Activated gamma-delta T cell (primary cell): Measurements from ENCODE around the gene ZRSR2.
"Not testable (repeated sequence)": the region's sequence is repeated elsewhere in the genome, so short reads cannot be mapped to it uniquely, and the experiment has no call there.

Experiments used
- DNase-seq: peaks from one replicate; lab custom pipeline; 2025; lab: John Stamatoyannopoulos, UW

The ZRSR2 gene

DNA sequence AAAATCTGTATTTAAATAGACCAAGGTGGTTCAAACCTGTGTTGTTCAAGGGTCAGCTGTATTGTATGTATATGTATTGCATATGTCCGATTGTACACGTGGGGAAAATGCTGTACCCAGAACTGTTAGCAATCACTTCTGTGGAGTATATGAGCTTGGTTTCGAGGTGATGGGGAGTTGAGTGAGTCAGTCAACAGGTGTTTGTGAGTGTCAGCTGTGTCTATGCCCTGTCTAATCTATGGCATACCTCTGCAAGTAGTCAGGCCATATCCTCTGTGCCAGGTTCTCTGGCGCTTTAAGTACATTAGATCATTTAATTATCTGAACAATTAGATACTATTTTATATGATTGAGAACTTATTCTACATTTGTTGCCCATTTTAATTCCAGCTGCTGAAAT is 7.4 kb downstream of the ZRSR2 start:
- DNase-seq: no peak

DNA sequence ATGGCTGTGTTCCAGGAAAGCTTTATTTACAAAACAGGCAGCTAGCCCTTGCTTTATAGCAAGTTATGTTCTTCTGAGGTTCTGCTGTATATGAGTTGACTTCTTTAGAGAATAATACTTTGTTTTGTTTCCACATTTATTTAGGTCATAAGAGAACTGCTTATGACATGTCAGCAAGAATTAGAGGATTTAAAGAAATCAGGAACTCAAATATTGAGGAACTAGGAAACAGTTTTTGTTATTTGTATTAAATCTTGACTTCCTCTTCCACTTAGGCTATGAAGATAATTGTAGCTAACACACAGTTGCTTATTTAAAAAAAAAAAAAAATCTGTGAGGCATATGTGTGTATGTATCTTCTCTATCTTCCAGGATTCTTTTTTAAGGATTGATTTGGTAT is 14.3 kb downstream of the ZRSR2 start:
- no peak for DNase-seq

DNA sequence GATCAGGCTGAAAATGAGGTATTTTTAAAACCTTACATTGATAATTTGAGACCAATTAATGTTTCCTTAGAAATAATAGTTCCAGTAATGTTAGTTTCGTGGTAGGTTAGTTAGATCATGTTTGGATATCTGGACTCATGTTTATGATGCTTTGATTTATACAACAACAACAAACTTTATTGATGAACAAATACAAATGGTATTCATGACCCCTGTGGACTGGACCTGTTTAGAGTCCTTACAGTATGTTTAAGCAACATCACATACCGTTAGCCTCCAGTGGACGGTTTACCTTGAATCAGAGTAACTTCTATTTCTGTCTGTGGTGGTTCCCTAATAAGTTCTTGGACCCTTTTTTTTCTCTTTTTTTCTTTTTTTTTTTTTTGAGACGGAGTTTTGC is 18.0 kb downstream of the ZRSR2 start:
- no peak for DNase-seq

DNA sequence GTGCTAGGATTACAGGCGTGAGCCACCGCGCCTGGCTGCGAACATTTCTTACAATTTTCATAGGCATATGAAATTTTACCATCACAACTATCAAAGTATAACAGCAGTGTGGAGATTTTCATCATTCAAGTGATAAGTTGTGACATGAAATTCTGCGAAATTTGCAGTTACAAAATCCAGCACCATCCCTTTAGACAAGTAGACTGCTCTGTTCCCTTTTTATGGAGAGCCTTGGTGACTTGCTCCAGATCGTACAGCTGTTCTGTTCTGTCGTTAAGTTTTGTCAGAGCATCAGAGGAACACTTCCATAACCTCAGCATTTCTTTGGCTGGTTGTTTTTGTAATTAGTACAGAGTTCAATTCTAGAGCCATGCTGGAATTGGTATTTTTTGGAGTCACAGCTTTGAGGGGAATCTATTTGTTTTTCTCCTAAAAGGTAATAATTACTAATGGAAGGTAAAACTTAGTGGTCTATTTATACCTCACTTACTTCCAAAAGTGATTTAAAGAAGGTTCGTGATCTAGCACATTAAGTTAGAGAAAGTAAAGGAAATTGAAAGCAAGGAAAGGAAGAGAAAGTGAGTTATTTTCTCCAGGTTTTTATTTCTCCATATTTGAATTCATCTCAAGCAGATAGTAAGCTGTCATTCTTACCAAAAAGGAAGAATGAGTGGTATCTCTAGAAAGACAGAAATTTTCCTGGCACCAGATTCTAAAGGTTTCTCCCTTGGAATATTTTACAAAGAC is 22.1 kb downstream of the ZRSR2 start:
- no peak for DNase-seq

- no peak for DNase-seq
These were observed 23.1 kb downstream of the ZRSR2 start for GRCh38 chrX:15813416-15813815.

DNA sequence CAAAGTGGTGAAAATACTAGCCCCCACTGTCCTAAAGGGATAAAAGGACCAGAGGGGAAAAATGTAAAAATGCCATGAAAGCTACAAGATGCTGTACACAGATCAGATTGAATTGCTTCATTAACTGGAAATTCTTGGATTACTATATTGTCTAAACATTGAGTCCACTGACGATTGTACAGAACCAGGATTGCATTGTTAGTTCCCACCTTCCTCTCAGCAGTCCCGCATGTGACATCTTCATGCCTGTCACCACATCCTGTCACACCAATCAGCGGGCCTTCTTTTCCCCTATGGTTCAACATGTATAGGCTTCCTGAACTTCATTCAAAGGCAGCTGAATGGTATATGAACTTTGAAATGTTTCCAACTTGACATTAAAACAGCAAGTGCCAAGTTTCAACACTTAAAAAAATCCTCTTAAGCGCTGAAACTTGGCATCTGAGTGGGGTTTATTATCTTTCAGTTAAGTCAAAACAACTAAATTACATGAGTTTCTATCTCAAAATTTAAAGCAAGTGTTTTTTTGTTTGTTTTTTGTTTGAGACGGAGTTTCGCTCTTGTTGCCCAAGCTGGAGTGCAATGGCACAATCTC is 24.6 kb downstream of the ZRSR2 start:
- no peak for DNase-seq

DNA sequence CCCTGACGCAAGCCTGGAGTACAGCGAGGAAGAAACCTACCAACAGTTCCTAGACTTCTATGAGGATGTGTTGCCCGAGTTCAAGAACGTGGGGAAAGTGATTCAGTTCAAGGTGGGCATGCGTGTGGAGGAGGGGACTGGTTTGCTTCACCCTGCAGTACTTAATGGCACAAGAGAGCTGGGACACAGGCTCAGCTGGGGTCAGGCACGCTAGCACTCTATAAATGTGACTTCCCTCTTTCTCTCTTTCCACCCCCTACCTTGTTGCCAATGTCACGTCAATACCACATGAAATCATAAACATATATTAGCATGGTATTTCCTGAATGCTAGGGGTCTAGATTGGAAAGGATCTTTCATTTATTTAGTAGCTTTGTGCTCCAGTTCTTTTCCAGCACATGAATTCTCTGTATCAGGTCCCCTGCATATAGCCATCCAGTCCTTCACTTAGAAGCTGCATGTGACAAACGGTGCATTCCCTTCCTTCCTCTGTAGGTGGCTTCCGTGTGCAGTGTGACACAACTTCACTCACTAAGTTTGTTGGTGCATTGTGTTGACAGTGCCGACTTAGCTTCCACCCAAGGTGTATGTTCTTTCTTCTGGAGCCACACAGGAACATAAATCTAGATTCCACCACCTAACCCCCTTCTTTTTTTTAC is 25.6 kb downstream of the ZRSR2 start:
- no peak for DNase-seq

DNA sequence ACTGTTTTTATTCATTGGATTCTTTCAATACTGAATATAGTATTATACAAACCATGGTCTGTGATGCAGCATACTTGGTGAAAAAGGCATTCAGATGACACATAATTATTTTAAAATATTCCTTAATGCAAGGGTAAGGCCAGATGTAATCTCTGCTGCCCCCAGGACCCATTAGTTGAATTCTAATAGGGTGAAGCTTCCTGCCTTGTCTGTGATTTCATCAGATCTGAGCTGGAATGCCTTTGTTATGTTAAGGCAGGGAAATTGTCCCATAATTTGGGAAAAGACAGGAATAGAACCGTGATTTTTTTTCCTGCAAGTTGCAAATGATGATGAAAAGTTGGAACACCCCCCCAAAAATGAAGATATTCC is 26.1 kb downstream of the ZRSR2 start:
- DNase-seq: no peak

DNA sequence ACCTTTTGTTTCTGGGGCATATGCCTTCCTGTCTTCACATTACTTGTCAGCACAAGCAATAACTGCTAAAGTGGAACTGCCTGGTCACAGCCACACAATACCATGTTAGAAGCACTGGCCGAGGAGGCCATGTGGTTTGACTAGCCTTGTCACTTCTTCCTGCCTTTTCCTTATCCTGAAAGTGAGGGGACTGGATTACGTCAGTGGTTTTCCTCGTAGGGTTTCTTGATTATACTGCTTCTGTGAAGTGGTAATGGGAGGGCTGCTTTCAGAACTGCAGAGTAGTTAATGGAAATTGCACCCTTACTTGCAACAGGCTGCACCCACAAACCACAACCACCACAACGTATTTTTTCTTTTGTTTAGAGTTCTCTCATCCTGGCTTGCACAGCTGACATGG is 26.6 kb downstream of the ZRSR2 start:
- no peak for DNase-seq

GRCh38 chrX:15820106-15821073 is 30.1 kb downstream of the ZRSR2 start:
- no peak for DNase-seq

DNA sequence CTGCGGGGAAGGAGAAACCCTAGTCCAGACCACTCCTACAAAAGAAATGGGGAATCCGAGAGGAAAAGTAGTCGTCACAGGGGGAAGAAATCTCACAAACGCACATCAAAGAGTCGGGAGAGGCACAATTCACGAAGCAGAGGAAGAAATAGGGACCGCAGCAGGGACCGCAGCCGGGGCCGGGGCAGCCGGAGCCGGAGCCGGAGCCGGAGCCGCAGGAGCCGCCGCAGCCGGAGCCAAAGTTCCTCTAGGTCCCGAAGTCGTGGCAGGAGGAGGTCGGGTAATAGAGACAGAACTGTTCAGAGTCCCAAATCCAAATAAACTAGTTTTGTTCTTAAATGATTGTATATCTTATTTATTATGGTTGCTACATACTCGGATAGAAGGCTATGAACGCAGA is 32.6 kb downstream of the ZRSR2 start:
- no peak for DNase-seq

- no peak for DNase-seq
These were observed 35.7 kb downstream of the ZRSR2 start for GRCh38 chrX:15825936-15826335.

GRCh38 chrX:15829217-15829616 is 38.9 kb downstream of the ZRSR2 start:
- no peak for DNase-seq

GRCh38 chrX:15831347-15831746 is 41.1 kb downstream of the ZRSR2 start:
- not testable (repeated sequence) for DNase-seq

GRCh38 chrX:15834053-15834452 is 43.8 kb downstream of the ZRSR2 start:
- DNase-seq: no peak

DNA sequence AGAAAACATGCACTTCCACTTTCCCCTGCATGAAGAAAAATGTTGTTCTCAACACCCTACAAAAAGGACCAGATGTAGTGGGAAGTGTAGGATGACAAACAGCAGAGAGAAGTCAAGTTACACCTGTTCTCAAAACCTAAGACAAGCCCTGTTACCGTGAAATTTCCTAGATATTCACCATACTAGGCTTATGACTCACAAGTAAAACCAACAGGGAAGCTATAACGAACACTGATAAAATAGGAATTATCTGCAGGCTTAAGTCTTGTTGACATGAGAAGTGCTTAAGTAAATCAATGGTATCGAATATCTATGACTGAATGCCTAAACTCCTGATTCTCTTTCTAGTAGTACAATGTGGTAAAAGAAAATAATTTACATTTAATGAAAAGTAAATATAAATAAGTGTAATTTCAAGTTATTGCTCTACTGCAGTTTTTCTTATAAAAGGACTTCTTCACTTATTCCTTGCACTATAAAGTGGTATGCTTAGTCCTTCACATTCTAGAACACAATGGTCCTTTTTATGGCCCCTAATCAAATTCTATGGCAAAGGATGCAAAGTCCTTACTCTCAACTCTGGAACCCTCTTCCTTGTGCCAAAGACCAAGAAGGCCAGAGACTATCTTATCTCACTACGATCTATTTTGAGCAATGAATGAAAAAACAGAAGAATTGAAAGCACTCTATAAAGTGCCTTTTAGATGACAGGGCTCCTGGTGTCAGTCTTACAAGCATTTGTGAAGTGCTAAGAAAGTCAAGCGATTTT is 44.7 kb downstream of the ZRSR2 start:
- DNase-seq: no peak

GRCh38 chrX:15838017-15838416 is 47.7 kb downstream of the ZRSR2 start:
- DNase-seq: no peak

DNA sequence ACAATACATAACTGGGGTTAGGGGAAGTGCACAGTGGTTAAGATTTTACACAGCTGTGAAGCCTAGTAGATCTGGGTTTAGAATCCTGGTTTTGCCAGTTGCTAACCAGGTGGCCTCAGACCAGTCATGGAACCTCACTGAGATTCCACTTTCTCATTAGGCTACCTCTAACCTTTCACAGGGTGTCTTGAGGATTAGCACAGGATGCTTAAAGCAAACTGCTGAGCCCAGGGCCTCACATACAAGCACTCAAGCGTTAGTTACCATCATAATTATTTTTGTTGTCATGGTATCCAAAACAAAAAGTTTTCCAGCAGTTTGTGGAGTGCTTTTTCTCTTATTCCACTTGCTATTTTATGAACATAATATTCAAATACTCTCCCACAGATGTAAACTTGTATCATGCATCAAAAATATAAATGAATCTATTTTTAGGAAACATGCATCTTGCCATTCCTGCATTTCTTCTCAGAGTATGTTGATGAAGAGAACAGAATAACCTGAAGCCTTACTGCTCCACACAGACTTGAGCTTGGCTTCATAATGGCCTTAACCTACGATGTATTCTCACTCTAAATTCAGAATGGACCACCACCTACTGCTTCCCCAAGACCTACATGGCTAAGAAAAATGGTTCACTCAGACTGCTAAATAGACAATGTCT is 51.7 kb downstream of the ZRSR2 start:
- no peak for DNase-seq

DNA sequence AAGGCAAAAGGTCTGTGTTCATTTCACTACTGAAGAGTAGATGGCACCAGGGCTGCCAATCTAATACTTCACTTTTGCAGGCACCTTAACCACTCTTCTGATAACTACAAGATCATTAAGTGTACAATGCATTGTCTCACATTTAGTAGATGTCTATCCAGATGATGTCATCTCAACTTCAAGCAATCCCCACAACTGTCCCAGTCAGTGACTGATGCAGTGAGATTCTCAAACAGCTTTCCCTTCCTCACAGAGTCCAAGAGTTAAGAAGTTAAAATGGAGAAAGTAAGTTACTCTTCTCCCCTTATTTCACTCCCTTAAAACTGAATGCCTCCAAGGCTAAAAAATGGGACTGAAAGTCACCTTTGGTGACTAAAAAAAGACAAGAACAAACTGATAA is 53.7 kb downstream of the ZRSR2 start:
- no peak for DNase-seq

DNA sequence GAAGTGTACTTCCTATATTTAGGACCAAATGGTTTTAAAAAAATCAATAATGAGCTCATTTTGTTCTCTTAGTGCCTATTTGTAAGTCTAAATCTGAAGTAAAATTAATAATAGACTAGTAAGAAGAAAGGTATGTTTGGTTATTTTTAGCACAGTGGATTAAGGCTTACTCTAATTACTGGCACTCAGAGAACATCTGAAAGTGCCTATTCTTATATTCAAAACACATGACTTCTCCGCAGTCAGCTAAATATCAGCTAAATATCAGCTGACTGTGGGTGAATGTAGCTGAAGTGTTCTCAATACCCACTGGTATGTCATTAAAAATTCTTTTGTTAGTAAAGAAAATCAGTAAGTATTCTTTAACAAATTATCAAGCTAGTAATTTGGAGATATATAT is 58.3 kb downstream of the ZRSR2 start:
- DNase-seq: no peak

DNA sequence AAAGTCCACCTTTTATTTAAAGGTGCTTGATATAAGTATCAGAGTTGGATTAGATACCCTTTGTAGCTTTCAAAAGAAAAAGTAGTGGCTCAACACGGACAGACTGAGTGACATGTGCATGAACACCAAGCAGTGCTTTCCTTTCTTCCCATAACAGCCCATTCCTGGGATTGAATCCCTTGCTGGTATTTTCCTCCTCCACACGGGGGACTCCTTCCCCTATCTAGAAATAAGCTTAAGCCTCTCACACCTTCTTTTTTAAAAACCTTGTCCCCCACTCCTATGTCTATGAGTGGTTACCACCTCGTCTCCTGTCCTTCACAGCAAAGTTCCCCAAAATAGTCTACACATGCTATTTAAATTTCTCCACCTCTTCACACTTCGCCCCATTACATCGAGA is 59.3 kb downstream of the ZRSR2 start:
- no peak for DNase-seq
